ENCODE data around the gene KLC1. TPM values are rescaled to one million over a fixed set of nuclear protein-coding genes. Genes with fewer than 3 reads are reported as not detected.

KLC1 gene
- total and polyA plus RNA-seq, 2 of the 13 experiments (the other 11 are each of a cell fraction or from before 2014, with no cell fraction given) = 53.2 to 63.5 TPM

GRCh38 chr14:103728141-103728540 lies 99.1 kb downstream of the KLC1 start:
- ChIA-PET CTCF (ENCODE audit: low intra/inter-chr PET ratio, low total read pairs) (no interaction called here), POLR2A (no interaction called here)
- H3K4me3 ChIP-seq (replicated peaks in 1 of 3; ENCODE audit: insufficient read depth in 1 of 3, low read depth in 2 of 3, low read length in 3 of 3) = no peak overlapping the region
- ATAC-seq = no peak
- 96% methylated on average over 7 of the region's 19 CpGs for WGBS (ENCODE audit: low lambda C conversion rate)
- in situ Hi-C loops (cut with HindIII; ENCODE audit: extremely low pct_ligation_motif_present, low pct_unique_long_range_greater_than_20kb) = no loop called here
- no peaks in the 10 kb centered on the region for H3K27me3 ChIP-seq (ENCODE audit: control insufficient read depth in 1 of 2, insufficient read depth in 2 of 2, low read length in 2 of 2)
- H3K9ac ChIP-seq (ENCODE audit: insufficient read depth, low read depth, low read length) = no peak overlapping the region
- no peaks in the 10 kb centered on the region for H4K20me1 ChIP-seq (ENCODE audit: insufficient read depth, low read length)
- no peak for FAIRE-seq
- H2AFZ ChIP-seq (ENCODE audit: low read length) = no peak overlapping the region
- H3K9me3 ChIP-seq (ENCODE audit: low read length) = no peaks in the 10 kb centered on the region
- peaks cover 17 to 46% of the 10 kb centered on the region in 2 experiments for H3K36me3 ChIP-seq (replicated peaks in 1 of 2; ENCODE audit: control insufficient read depth in 1 of 2, insufficient read depth in 2 of 2, low read length in 2 of 2)
- H3K79me2 ChIP-seq (ENCODE audit: insufficient read depth, low read length) = peaks cover 20% of the 10 kb centered on the region
- no TSS peak for BruUV-seq (replicated peaks)
- intact Hi-C loops (cut with micrococcal nuclease; ENCODE audit: unreplicated experiment) = no loop called here
- no peak overlapping the region for H3K4me2 ChIP-seq (ENCODE audit: low read depth, low read length)
- DNase-seq (ENCODE audit: low spot score) = no peak
- no peak overlapping the region for H3K27ac ChIP-seq (ENCODE audit: extremely low read length, insufficient read depth, low read length)
- no peaks in the 10 kb centered on the region for H3K4me1 ChIP-seq (ENCODE audit: insufficient read depth, low read length)
- TF ChIP-seq NR2F2 (IDR thresholded peaks at IDR 0.05; ENCODE audit: borderline replicate concordance, low read depth) = no peak
- no peak for TF ChIP-seq ZNF629 (CRISPR knock-in tag; conservative IDR thresholded peaks at IDR 0.05)
- no peak for TF ChIP-seq KDM2A (CRISPR knock-in tag; IDR thresholded peaks at IDR 0.05; ENCODE audit: borderline replicate concordance, low read depth)
- no peak for TF ChIP-seq MED8 (CRISPR knock-in tag; IDR thresholded peaks at IDR 0.05; ENCODE audit: insufficient replicate concordance)
- no peak for TF ChIP-seq ZNF580 (CRISPR knock-in tag; IDR thresholded peaks at IDR 0.05; ENCODE audit: borderline replicate concordance, low read depth)
- TF ChIP-seq HNRNPH1 (optimal IDR thresholded peaks at IDR 0.05; ENCODE audit: low read depth, low read length) = no peak
- no peak for TF ChIP-seq CHD4 (IDR thresholded peaks at IDR 0.05; ENCODE audit: borderline replicate concordance, low read length)
- TF ChIP-seq SMARCC2 (IDR thresholded peaks at IDR 0.05) = no peak
- TF ChIP-seq RNF2 (conservative IDR thresholded peaks at IDR 0.05; ENCODE audit: low read depth) = no peak
- no peak for TF ChIP-seq TRIM24 (CRISPR knock-in tag; IDR thresholded peaks at IDR 0.05)
- TF ChIP-seq, protein P1, sequence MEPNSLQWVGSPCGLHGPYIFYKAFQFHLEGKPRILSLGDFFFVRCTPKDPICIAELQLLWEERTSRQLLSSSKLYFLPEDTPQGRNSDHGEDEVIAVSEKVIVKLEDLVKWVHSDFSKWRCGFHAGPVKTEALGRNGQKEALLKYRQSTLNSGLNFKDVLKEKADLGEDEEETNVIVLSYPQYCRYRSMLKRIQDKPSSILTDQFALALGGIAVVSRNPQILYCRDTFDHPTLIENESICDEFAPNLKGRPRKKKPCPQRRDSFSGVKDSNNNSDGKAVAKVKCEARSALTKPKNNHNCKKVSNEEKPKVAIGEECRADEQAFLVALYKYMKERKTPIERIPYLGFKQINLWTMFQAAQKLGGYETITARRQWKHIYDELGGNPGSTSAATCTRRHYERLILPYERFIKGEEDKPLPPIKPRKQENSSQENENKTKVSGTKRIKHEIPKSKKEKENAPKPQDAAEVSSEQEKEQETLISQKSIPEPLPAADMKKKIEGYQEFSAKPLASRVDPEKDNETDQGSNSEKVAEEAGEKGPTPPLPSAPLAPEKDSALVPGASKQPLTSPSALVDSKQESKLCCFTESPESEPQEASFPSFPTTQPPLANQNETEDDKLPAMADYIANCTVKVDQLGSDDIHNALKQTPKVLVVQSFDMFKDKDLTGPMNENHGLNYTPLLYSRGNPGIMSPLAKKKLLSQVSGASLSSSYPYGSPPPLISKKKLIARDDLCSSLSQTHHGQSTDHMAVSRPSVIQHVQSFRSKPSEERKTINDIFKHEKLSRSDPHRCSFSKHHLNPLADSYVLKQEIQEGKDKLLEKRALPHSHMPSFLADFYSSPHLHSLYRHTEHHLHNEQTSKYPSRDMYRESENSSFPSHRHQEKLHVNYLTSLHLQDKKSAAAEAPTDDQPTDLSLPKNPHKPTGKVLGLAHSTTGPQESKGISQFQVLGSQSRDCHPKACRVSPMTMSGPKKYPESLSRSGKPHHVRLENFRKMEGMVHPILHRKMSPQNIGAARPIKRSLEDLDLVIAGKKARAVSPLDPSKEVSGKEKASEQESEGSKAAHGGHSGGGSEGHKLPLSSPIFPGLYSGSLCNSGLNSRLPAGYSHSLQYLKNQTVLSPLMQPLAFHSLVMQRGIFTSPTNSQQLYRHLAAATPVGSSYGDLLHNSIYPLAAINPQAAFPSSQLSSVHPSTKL (CRISPR knock-in tag; IDR thresholded peaks at IDR 0.05) = no peak
- TF ChIP-seq, protein P2, sequence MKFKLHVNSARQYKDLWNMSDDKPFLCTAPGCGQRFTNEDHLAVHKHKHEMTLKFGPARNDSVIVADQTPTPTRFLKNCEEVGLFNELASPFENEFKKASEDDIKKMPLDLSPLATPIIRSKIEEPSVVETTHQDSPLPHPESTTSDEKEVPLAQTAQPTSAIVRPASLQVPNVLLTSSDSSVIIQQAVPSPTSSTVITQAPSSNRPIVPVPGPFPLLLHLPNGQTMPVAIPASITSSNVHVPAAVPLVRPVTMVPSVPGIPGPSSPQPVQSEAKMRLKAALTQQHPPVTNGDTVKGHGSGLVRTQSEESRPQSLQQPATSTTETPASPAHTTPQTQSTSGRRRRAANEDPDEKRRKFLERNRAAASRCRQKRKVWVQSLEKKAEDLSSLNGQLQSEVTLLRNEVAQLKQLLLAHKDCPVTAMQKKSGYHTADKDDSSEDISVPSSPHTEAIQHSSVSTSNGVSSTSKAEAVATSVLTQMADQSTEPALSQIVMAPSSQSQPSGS (CRISPR knock-in tag; IDR thresholded peaks at IDR 0.05) = no peak
- TF ChIP-seq ZNF883 (CRISPR knock-in tag; IDR thresholded peaks at IDR 0.05; ENCODE audit: not compliant biosample characterization) = no peak
- TF ChIP-seq JARID2 (CRISPR knock-in tag; IDR thresholded peaks at IDR 0.05; ENCODE audit: insufficient replicate concordance) = no peak
- no peak for TF ChIP-seq PHB2 (IDR thresholded peaks at IDR 0.05; ENCODE audit: partially characterized antibody)
- TF ChIP-seq ZNF451 (CRISPR knock-in tag; IDR thresholded peaks at IDR 0.05) = no peak
- TF ChIP-seq, protein P3, sequence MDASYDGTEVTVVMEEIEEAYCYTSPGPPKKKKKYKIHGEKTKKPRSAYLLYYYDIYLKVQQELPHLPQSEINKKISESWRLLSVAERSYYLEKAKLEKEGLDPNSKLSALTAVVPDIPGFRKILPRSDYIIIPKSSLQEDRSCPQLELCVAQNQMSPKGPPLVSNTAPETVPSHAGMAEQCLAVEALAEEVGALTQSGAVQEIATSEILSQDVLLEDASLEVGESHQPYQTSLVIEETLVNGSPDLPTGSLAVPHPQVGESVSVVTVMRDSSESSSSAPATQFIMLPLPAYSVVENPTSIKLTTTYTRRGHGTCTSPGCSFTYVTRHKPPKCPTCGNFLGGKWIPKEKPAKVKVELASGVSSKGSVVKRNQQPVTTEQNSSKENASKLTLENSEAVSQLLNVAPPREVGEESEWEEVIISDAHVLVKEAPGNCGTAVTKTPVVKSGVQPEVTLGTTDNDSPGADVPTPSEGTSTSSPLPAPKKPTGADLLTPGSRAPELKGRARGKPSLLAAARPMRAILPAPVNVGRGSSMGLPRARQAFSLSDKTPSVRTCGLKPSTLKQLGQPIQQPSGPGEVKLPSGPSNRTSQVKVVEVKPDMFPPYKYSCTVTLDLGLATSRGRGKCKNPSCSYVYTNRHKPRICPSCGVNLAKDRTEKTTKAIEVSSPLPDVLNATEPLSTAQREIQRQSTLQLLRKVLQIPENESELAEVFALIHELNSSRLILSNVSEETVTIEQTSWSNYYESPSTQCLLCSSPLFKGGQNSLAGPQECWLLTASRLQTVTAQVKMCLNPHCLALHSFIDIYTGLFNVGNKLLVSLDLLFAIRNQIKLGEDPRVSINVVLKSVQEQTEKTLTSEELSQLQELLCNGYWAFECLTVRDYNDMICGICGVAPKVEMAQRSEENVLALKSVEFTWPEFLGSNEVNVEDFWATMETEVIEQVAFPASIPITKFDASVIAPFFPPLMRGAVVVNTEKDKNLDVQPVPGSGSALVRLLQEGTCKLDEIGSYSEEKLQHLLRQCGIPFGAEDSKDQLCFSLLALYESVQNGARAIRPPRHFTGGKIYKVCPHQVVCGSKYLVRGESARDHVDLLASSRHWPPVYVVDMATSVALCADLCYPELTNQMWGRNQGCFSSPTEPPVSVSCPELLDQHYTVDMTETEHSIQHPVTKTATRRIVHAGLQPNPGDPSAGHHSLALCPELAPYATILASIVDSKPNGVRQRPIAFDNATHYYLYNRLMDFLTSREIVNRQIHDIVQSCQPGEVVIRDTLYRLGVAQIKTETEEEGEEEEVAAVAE (CRISPR knock-in tag; IDR thresholded peaks at IDR 0.05; ENCODE audit: borderline replicate concordance) = no peak

All from HepG2 (cell line).